Prostate gland (tissue), 2 donors: ENCODE measurements around the gene ABCC9. TPM values are rescaled to one million over a fixed set of nuclear protein-coding genes. Genes with fewer than 3 reads are reported as not detected.
"Not testable (repeated sequence)": the region's sequence is repeated elsewhere in the genome, so short reads cannot be mapped to it uniquely, and the experiment has no call there.

ENCODE experiments used
- DNase-seq: peaks from one replicate; pipeline ENCODE4 v3.0.0-alpha.2; 2019; ENCODE audit warnings: low spot score
- H3K27ac ChIP-seq, 2 donors: fragments of 200-600 bp; sonication (generic); 2 replicates each; pipeline ENCODE4 v1.5.1; 2017 to 2019
- H3K27me3 ChIP-seq: fragments of 200-600 bp; sonication (generic); replicated peaks from 2 replicates; pipeline ENCODE4 v1.5.1; 2019; ENCODE audit not compliant: insufficient read depth
- H3K36me3 ChIP-seq, 2 donors: fragments of 200-600 bp; sonication (generic); 1 replicate in 1 of 2; 2 replicates in 1 of 2; pipeline versions ENCODE4 v1.5.1 to v1.8.1; 2017 to 2019
- H3K4me1 ChIP-seq: fragments of 200-600 bp; sonication (generic); replicated peaks from 2 replicates; pipeline ENCODE4 v1.5.1; 2019
- H3K4me3 ChIP-seq, 2 donors: fragments of 200-600 bp; sonication (generic); 2 replicates each; pipeline ENCODE4 v1.5.1; 2017 to 2019
- H3K9me3 ChIP-seq: fragments of 200-600 bp; sonication (generic); 2 replicates; pipeline ENCODE4 v1.5.1; 2017
- CTCF ChIP-seq, 4 experiments: fragments of 200-600 bp in 2 of 4; fragments of 450-650 bp in 2 of 4; sonication (generic) in 2 of 4; IDR thresholded peaks; 1 replicate in 3 of 4; 2 replicates in 1 of 4; pipeline ENCODE4 v1.5.1; 2016 to 2019; ENCODE audit warnings: antibody characterized with exemption in 4 of 4, mild to moderate bottlenecking in 2 of 4, moderate library complexity in 2 of 4
- POLR2A ChIP-seq: fragments of 450-650 bp; IDR thresholded peaks from one replicate; pipeline ENCODE4 v1.6.1; 2016; ENCODE audit warnings: antibody characterized with exemption, mild to moderate bottlenecking
- POLR2AphosphoS5 ChIP-seq: sonication (generic); formaldehyde crosslinking; IDR thresholded peaks from one replicate; pipeline ENCODE4 v1.6.1; 2017; ENCODE audit warnings: antibody characterized with exemption
- whole genome bisulfite sequencing: methylation state at CpG from one replicate; pipeline ENCODE4 v1.1.5; 2018; 5-methylcytosine and 5-hydroxymethylcytosine counted together
- intact Hi-C: fragments of 100-400 bp; cut with DNase I; formaldehyde crosslinking; loops from one replicate; pipeline ENCODE4 v1.14.2; 2022
- total RNA-seq, 2 donors: library from RNA; depleted of rRNA; stranded (reverse); fragments of >200 nt; gene quantifications; one replicate each; pipeline ENCODE4 v1.1.0, GENCODE V29; 2016

ABCC9 gene
- total RNA-seq, 2 donors from 2014 or later: 6.1 to 10.5 TPM

GRCh38 chr12:21814327-21814726 lies 126.9 kb downstream of the ABCC9 start:
- TF ChIP-seq POLR2AphosphoS5 (no peak), CTCF (IDR thresholded peaks at IDR 0.05) (no peak), POLR2A (no peak)
- no peaks in the 10 kb centered on the region for H3K9me3 ChIP-seq
- no peaks in the 10 kb centered on the region for H3K27me3 ChIP-seq
- no peak overlapping the region for H3K27ac ChIP-seq
- no peak overlapping the region for H3K4me3 ChIP-seq
- no peaks in the 10 kb centered on the region for H3K36me3 ChIP-seq
- intact Hi-C loops: no loop called here
- DNase-seq: no peak
- WGBS: 91% methylated on average over 2 of the region's 2 CpGs
- H3K4me1 ChIP-seq: no peaks in the 10 kb centered on the region

- Histone ChIP-seq H3K27ac (no peak overlapping the region), H3K4me1 (no peaks in the 10 kb centered on the region), H3K27me3 (no peaks in the 10 kb centered on the region), H3K36me3 (no peaks in the 10 kb centered on the region), H3K9me3 (no peaks in the 10 kb centered on the region), H3K4me3 (no peak overlapping the region)
- TF ChIP-seq CTCF (IDR thresholded peaks at IDR 0.05) (no peak), POLR2AphosphoS5 (no peak), POLR2A (no peak)
- WGBS: 70% methylated on average over 3 of the region's 3 CpGs
- intact Hi-C loops: no loop called here
- no peak for DNase-seq
Measured at GRCh38 chr12:21813751-21814150, 127.5 kb downstream of the ABCC9 start.

- intact Hi-C loops: no loop called here
- no peak for DNase-seq
- no peaks in the 10 kb centered on the region for H3K36me3 ChIP-seq
- H3K27ac ChIP-seq: no peak overlapping the region
- H3K27me3 ChIP-seq: no peaks in the 10 kb centered on the region
- TF ChIP-seq POLR2AphosphoS5 (no peak), CTCF (IDR thresholded peaks at IDR 0.05) (no peak), POLR2A (no peak)
- no peak overlapping the region for H3K4me3 ChIP-seq
- no peaks in the 10 kb centered on the region for H3K9me3 ChIP-seq
- H3K4me1 ChIP-seq: no peaks in the 10 kb centered on the region
Measured at GRCh38 chr12:21813125-21813524, 128.1 kb downstream of the ABCC9 start.

- WGBS: 91% methylated on average over 2 of the region's 2 CpGs
Measured at GRCh38 chr12:21812340-21812739, 128.9 kb downstream of the ABCC9 start.

GRCh38 chr12:21809100-21809499 lies 132.1 kb downstream of the ABCC9 start:
- no peaks in the 10 kb centered on the region for H3K36me3 ChIP-seq
- H3K4me1 ChIP-seq: no peaks in the 10 kb centered on the region
- TF ChIP-seq POLR2AphosphoS5 (no peak), POLR2A (no peak), CTCF (IDR thresholded peaks at IDR 0.05) (no peak)
- intact Hi-C loops: no loop called here
- no peaks in the 10 kb centered on the region for H3K9me3 ChIP-seq
- H3K27me3 ChIP-seq: no peaks in the 10 kb centered on the region
- DNase-seq: no peak
- H3K27ac ChIP-seq: no peak overlapping the region
- H3K4me3 ChIP-seq: no peak overlapping the region

More at GRCh38 chr12:21812340-21812739, 128.9 kb downstream of the ABCC9 start:
- H3K4me1 ChIP-seq, DNase-seq, H3K36me3 ChIP-seq, H3K27me3 ChIP-seq, H3K27ac ChIP-seq, intact Hi-C loops, H3K4me3 ChIP-seq, H3K9me3 ChIP-seq: not testable (repeated sequence)

GRCh38 chr12:21806255-21806654 lies 135.0 kb downstream of the ABCC9 start:
- TF ChIP-seq POLR2A: no peak
- no peak for TF ChIP-seq CTCF (IDR thresholded peaks at IDR 0.05)
- no peak for TF ChIP-seq POLR2AphosphoS5
- Histone ChIP-seq H3K27me3 (no peaks in the 10 kb centered on the region), H3K4me3 (no peak overlapping the region), H3K27ac (no peak overlapping the region), H3K9me3 (no peaks in the 10 kb centered on the region), H3K36me3 (no peaks in the 10 kb centered on the region), H3K4me1 (no peaks in the 10 kb centered on the region)
- DNase-seq: no peak
- intact Hi-C loops: no loop called here
